Ectodermal cell (in vitro differentiated cells): ENCODE measurements around the gene ZBTB21.
"Not testable (repeated sequence)": the region's sequence is repeated elsewhere in the genome, so short reads cannot be mapped to it uniquely, and the experiment has no call there.

Source experiments
- H3K27ac ChIP-seq: 2 replicates; pipeline ENCODE4 v1.7.0; 2013; ENCODE audit warnings: mild to moderate bottlenecking, low read depth, low read length; ENCODE audit not compliant: insufficient read depth, poor library complexity, severe bottlenecking
- H3K27me3 ChIP-seq: 2 replicates; pipeline ENCODE4 v1.7.0; 2013; ENCODE audit warnings: mild to moderate bottlenecking, low read length; ENCODE audit not compliant: insufficient read depth, control insufficient read depth, poor library complexity, severe bottlenecking
- H3K36me3 ChIP-seq: one replicate; pipeline ENCODE4 v1.7.0; 2013; ENCODE audit warnings: low read length; ENCODE audit not compliant: control insufficient read depth, insufficient read depth
- H3K4me1 ChIP-seq: one replicate; pipeline ENCODE4 v1.7.0; 2013; ENCODE audit warnings: low read length; ENCODE audit not compliant: control insufficient read depth, insufficient read depth
- H3K4me3 ChIP-seq: 2 replicates; pipeline ENCODE4 v1.7.0; 2013; ENCODE audit warnings: low read depth, low read length, control low read depth; ENCODE audit not compliant: insufficient read depth
- H3K9me3 ChIP-seq: 2 replicates; pipeline ENCODE4 v1.7.0; 2013; ENCODE audit warnings: mild to moderate bottlenecking, low read length, moderate library complexity; ENCODE audit not compliant: control insufficient read depth
- WGBS, 2 experiments: methylation state at CpG; one replicate each; pipeline ENCODE4 v1.1.7; 2013; ENCODE audit warnings: missing lambda C conversion rate in 2 of 2; 5-methylcytosine and 5-hydroxymethylcytosine counted together

ZBTB21 gene

DNA sequence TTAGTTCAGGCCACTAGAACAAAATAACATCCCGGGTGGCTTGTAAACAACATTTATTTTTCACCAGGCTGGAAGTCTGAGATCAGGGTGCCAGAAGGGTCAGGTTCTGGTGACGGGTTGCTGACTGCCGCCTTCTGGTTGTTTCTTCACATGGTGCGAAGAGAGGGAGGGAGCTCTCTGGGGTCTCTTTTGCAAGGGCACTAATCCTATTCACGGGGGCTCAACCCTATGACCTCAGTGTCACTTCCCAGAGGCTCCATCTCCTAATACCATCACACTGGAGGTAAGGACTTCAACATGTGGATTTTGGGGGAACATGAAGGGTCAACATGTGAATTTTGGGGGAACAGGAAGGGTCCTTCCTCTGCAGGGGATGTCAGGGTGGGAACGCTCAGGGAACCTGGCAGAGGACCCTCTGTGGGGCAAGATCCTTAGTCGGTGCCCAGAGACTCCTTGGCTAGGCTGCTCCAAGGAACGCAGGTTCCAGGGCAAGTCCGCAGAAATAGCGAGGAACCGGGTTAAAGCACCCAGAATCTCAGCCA, 47.7 kb downstream of the ZBTB21 start:
- 90 to 91% methylated on average over 11 of the region's 11 CpGs for whole genome bisulfite sequencing, 2 experiments

DNA sequence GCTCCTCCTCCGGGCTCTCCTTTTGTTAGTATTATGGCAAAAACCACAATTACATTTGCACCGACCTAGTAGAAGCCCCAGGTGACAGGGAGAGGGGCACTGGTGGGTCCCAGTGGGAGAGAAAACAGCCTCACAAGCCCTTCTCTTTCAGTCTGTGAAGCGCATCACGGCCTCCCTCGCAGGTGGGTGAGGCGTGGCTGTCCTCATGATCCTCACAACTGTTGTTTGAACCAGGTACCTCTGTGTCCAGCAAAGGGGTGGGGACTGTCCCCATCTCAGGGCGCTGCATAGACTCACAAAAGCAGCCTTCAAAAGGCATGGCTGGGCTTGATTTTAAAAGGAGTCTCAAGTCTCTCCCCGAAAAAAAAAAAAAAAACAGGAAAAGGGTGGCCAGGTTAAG, 48.4 kb downstream of the ZBTB21 start:
- 84 to 90% methylated on average over 8 of the region's 8 CpGs for WGBS, 2 experiments
- Histone ChIP-seq H3K4me1 (peaks cover 14% of the 10 kb centered on the region), H3K9me3 (no peaks in the 10 kb centered on the region), H3K36me3 (no peaks in the 10 kb centered on the region), H3K27me3 (no peaks in the 10 kb centered on the region), H3K4me3 (no peak overlapping the region), H3K27ac (no peak overlapping the region)

More for the DNA sequence above, 47.7 kb downstream of the ZBTB21 start:
- no peaks in the 10 kb centered on the region for H3K36me3 ChIP-seq
- H3K9me3 ChIP-seq = no peaks in the 10 kb centered on the region
- peaks cover 17% of the 10 kb centered on the region for H3K4me1 ChIP-seq
- H3K27ac ChIP-seq = no peak overlapping the region
- H3K27me3 ChIP-seq = no peaks in the 10 kb centered on the region
- no peak overlapping the region for H3K4me3 ChIP-seq

DNA sequence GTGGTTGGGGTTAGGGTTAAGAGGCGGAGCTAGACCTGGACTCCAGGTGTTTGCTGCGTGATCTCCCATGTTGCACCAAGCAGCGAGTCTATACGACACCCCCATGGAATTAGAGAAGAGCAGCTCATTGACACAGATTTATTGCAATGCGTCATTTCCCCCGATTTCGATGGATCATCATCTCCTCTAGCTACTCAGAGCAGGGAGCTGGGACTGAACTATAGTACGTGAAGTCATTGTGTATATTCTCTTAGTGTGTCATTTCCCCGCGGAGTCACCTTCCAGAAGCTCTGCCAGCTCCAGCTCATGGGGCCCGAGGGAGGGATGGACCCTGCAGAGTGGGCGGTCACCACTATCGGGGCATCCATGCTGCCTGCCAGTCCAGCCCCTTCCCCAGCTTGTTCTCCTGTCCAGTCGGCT, 48.9 kb downstream of the ZBTB21 start:
- WGBS, 2 experiments = 89 to 90% methylated on average over 14 of the region's 14 CpGs

GRCh38 chr21:41960386-41960785, 49.8 kb downstream of the ZBTB21 start:
- WGBS, 2 experiments = 76 to 80% methylated on average over 8 of the region's 8 CpGs
- no peaks in the 10 kb centered on the region for H3K27me3 ChIP-seq
- peaks cover 14% of the 10 kb centered on the region for H3K4me1 ChIP-seq
- H3K9me3 ChIP-seq = no peaks in the 10 kb centered on the region
- H3K36me3 ChIP-seq = no peaks in the 10 kb centered on the region
- no peak overlapping the region for H3K4me3 ChIP-seq
- no peak overlapping the region for H3K27ac ChIP-seq

More for the DNA sequence above, 48.9 kb downstream of the ZBTB21 start:
- no peaks in the 10 kb centered on the region for H3K9me3 ChIP-seq
- no peaks in the 10 kb centered on the region for H3K27me3 ChIP-seq
- peaks cover 14% of the 10 kb centered on the region for H3K4me1 ChIP-seq
- no peak overlapping the region for H3K4me3 ChIP-seq
- no peak overlapping the region for H3K27ac ChIP-seq
- H3K36me3 ChIP-seq = no peaks in the 10 kb centered on the region

GRCh38 chr21:41959697-41960096, 50.5 kb downstream of the ZBTB21 start:
- H3K27ac ChIP-seq, H3K27me3 ChIP-seq, H3K4me3 ChIP-seq, H3K9me3 ChIP-seq, H3K36me3 ChIP-seq: not testable (repeated sequence)
- peaks cover 14% of the 10 kb centered on the region for H3K4me1 ChIP-seq
- WGBS, 2 experiments = 91 to 94% methylated on average over 11 of the region's 11 CpGs

DNA sequence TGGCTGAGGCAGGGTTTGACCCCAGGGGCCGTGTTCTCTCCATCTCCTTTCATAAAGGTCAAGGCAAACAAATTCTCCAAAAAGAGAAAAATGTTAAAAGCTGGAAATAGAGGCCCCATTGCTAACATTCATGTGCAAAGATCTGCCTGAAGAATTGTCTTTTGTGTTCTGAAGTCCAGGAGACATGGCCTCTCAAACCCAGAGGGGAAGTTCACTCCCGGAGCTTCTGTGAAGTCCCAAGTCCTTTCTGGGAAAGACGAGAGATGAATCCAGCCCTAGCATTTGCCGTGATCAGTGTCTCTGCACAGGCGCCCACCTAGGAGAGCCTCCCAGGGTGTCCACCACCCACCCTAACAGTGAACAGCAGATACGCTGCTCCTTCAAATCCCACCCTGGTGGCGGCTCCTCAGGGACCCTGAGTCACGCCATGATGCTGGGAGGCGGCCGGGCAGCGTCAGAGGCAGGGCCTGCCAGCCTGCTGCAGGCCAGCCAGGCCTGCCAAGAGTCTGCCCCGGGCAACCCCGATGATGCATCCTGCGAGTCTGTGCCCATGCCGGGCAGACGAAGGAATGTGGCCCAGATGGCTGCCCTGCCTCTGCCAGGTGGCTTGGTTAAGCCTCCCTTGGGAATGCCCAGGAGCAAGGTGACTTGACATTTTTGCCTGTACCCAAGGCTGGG, 51.1 kb downstream of the ZBTB21 start:
- 91 to 94% methylated on average over 16 of the region's 16 CpGs for WGBS, 2 experiments
- Histone ChIP-seq H3K27ac (no peak overlapping the region), H3K4me1 (peaks cover 14% of the 10 kb centered on the region), H3K27me3 (no peaks in the 10 kb centered on the region), H3K9me3 (no peaks in the 10 kb centered on the region), H3K4me3 (no peak overlapping the region), H3K36me3 (no peaks in the 10 kb centered on the region)

- H3K9me3 ChIP-seq = no peaks in the 10 kb centered on the region
- no peak overlapping the region for H3K4me3 ChIP-seq
- 89 to 91% methylated on average over 24 of the region's 24 CpGs for WGBS, 2 experiments
These were observed 52.0 kb downstream of the ZBTB21 start for GRCh38 chr21:41957991-41958766.

DNA sequence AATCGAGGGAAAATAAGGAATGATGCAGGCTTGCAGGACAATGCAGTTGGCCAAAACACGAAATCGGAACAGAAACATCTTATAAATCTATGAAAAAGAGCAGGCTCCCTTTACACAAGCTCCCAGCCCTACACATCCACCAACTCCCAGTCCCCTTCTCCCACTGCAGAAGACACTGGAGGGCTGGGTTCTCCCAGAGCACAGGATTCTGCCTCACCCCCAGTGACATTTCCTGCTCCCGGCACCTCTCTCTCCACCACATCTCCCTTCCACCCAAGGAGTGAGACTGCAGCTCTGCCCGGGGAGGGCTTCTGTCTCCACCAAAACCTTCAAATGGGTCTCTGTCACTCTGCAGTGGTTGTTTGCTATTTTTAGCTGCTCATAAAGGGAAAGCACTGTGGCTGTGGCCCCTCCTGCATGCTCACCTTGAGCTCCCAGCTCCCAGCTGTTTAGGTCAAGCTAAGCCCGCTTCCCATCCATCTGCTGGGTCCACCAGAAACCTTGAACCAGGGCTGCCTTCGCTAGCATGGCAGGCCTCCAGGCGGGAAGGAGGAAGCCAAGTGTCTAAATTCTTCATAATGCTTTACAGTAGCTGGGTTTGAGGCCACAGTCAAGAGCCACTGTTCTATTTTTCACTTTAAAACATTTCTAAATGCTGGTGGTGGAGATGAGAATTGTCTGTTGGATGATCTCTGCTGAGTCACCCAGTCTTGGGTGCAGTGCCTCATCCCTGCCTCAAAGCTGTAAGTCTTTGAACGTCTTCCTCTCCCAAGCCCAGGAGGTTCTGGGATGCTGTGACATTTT, 53.0 kb downstream of the ZBTB21 start:
- Histone ChIP-seq H3K4me1 (peaks cover 18% of the 10 kb centered on the region), H3K36me3 (no peaks in the 10 kb centered on the region), H3K27ac (no peak overlapping the region), H3K27me3 (peaks cover 15% of the 10 kb centered on the region), H3K9me3 (no peaks in the 10 kb centered on the region), H3K4me3 (no peak overlapping the region)
- WGBS, 2 experiments = 91 to 93% methylated on average over 9 of the region's 9 CpGs

More at GRCh38 chr21:41957991-41958766, 52.0 kb downstream of the ZBTB21 start:
- H3K36me3 ChIP-seq = no peaks in the 10 kb centered on the region
- H3K27ac ChIP-seq = no peak overlapping the region
- peaks cover 14% of the 10 kb centered on the region for H3K4me1 ChIP-seq
- peaks cover 4% of the 10 kb centered on the region for H3K27me3 ChIP-seq

DNA sequence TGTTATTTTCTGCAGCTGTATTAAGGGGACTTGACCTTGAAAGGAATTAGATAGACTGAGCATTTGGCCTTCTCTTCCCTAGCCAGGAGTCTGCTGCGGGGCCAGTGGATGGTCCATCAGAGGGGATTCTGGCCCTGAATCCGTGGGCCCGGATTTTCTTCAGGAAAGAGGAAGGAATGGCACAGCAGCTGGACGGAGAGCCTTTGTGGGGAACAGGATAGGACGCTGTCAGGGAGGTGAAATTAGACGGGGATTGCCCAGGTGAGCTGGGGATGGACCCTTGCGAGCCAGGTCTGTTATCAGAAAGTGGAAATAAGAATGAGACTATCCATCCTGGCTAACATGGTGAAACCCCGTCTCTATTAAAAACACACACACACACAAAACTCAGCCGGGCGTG, 54.6 kb downstream of the ZBTB21 start:
- Histone ChIP-seq H3K9me3 (no peaks in the 10 kb centered on the region), H3K4me1 (peaks cover 22% of the 10 kb centered on the region), H3K4me3 (no peak overlapping the region), H3K27ac (no peak overlapping the region), H3K27me3 (peaks cover 31% of the 10 kb centered on the region), H3K36me3 (no peaks in the 10 kb centered on the region)
- WGBS, 2 experiments = 89 to 92% methylated on average over 10 of the region's 10 CpGs
